Measurements from ENCODE around the gene VSIG8.

The VSIG8 gene

DNA sequence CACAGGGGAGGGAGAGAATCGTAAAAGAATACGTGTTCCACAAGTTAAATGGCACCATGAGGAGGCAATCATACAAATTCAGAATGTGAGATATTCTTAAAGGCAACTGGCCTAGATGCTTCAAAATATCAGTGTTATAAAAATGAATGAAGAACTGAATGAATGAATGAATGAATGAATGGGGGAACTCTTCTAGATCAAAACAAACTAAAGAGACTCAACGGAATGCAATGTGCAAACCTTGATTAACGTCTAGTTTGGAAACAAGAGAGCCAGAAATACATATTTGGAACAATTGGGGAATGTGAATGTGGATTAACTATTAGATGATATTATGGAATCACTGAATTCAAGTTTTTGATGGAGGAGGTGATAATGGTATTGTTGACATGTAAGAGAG, 20.7 kb upstream of the VSIG8 start:
- FAIRE-seq (no peak), DNase-seq (ENCODE audit: low spot score) (no peak)

DNA sequence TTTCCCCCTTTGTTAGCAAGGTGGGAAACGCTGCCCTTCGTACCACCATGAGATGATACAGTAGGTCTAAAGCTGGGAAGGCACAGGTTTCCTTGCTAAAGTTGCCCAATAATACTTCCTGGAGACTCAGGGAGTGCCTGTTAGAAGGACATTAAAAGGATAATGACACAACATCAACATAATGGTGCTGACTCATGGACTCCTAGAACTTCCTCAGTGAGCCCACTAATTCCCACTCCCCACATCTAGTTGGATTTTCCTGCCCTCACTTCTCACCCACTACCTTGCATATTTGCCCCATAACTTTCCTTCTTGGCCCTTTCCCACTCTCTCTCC, 20.0 kb upstream of the VSIG8 start:
- DNase-seq (ENCODE audit: low spot score) (no peak), FAIRE-seq (no peak)

DNA sequence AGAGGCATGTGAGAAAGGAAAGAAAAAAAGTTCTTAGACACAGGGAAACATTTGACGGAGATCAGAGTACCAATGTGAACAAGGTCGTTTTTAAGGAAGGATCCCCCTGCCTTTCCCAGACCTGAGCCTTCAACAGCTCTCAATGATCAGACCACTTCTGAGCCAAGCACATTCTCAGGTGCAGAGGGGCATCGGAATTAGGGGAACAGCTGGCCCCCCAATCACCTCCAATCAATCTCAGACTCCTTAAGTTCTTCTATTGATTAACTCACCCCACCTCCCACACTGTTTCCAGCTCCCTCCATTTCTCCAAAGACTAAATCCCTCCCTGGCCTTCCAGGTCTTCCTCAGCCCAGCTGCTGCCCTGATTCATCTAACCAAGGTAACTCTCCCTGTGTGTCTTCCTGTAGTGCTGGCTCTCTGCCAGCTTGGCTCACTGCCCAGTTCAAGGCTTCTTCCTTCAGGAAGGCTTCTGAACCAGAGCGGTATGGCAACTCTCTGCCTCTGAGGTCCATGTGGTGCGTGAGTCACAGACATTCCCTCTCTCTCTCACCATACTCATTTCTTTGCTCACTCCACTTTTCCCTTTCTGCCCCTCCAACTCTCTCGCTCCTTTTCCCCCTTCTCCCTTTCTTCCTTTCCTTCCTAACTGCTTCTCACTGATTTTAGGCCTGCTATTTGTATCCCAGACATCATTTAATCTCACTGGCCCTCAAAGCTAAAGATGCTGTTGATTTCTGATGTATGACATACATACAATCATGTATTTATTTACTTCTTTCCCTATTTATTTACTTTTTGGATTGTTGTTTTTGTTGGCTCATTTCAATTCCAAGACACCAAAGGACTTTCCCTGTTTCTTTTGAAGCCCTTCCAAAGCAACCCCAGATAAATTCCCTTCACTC, 19.4 kb upstream of the VSIG8 start:
- no peak for FAIRE-seq
- DNase-seq (ENCODE audit: low spot score): peak; percentile 91

- FAIRE-seq (no peak), DNase-seq (ENCODE audit: low spot score) (no peak)
These were observed 18.0 kb upstream of the VSIG8 start for GRCh38 chr1:159880430-159880829.

- DNase-seq (ENCODE audit: low spot score): no peak
These were observed 17.5 kb upstream of the VSIG8 start for GRCh38 chr1:159879977-159880376.

DNA sequence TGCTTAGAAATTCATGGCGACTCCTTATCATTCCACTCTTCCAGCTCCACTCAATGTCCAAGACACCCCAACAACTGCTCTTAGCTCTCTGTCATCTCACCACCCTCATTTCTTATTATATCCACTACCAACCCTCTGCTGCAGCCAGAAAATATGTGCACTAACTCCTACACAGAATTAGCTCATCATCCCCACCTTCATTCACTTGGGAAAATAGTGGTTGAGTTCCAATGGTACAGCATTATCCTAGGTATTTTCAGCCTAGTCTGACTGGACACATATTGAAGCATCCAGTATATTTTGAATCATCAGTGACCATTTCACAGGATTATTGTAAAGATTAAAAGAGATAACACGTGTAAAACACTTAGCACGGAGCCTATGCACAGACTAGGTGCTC, 16.7 kb upstream of the VSIG8 start:
- no peak for DNase-seq (ENCODE audit: low spot score)
- FAIRE-seq: no peak

More at GRCh38 chr1:159879977-159880376, 17.5 kb upstream of the VSIG8 start:
- no peak for FAIRE-seq

DNA sequence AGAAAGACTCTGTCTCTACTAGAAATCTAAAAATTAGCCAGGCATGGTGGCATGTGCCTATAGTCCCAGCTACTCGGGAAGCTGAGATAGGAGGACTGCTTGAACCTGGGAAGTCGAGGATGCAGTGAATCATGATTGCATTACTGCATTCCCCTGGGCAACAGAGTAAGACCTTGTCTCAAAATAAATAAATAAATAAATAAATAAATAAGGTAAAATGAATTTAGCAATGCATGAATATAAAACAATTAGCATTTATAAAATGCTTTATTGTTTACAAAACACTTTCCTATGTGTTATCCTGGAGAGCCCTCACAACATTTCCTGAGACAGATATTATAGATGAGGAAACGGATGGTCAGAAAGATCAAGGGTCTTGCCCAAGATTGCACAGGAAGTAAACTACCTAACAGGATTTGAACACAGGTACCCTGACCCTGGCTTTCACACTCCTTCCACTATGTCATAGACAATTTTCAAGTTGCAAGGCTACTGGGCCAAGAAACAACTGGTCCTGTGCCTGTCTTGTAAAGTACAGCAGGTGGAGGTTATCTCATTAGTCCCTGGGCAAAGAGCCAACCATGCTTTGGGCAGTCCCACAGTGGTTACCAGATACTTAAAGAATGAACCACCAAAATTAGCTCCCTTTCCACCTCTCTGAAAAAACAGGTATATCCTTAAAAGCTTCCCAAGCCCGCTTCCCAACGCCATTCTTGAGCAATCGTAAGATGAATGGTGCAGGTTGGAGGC, 15.4 kb upstream of the VSIG8 start:
- DNase-seq (ENCODE audit: low spot score): no peak
- FAIRE-seq: no peak

- DNase-seq (ENCODE audit: low spot score) (no peak), FAIRE-seq (no peak)
These were observed 11.2 kb upstream of the VSIG8 start for GRCh38 chr1:159873530-159874143.

- FAIRE-seq: no peak
- no peak for DNase-seq (ENCODE audit: low spot score)
These were observed 10.4 kb upstream of the VSIG8 start for GRCh38 chr1:159872891-159873290.

DNA sequence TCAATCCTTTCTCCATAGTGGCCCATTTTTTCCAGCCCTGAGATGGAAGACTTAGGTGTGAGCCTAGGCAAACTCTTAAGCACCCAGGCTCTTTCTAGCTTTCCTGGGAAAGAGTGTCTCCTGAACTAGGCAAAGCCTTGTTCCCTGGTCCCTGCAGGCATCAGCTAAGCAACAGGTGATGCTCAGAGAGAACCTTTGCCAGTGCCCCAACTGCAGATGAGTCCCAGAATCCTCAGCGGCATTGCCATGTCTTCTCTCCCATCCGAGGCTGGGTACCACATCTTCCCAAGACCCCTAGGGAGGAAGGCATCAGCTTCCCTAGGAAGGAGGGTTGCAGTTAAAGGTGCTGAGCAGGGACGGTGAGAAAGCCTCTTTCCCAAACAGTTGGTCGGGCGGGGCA, 8.2 kb upstream of the VSIG8 start:
- FAIRE-seq (no peak), DNase-seq (ENCODE audit: low spot score) (no peak)

- DNase-seq (ENCODE audit: low spot score) (no peak), FAIRE-seq (no peak)
These were observed 7.2 kb upstream of the VSIG8 start for GRCh38 chr1:159869607-159870006.

GRCh38 chr1:159869173-159869572, 6.7 kb upstream of the VSIG8 start:
- FAIRE-seq (peak; percentile 89), DNase-seq (ENCODE audit: low spot score) (peak; percentile 81)

DNA sequence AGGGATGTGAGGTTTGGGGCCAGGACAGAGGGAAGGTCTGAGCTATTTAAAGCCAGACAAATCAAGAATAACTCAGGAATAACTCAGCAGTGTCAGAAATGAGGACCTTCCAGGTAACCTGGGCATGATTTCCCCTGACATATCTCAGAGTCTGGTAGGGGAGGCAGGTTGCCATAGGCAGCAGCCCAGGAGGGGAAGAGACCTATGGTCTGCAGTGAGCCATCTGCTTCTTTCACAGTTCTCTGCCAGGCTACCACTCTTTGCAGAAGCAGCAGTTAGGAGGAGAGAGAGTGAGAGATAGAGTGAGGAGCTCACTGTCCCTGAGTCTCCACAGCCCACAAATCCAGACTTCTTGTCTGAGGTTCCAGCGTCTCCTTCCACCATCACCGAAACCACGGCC, 6.3 kb upstream of the VSIG8 start:
- FAIRE-seq (no peak), DNase-seq (ENCODE audit: low spot score) (no peak)

- FAIRE-seq (no peak), DNase-seq (ENCODE audit: low spot score) (no peak)
These were observed 5.2 kb upstream of the VSIG8 start for GRCh38 chr1:159867664-159868026.

DNA sequence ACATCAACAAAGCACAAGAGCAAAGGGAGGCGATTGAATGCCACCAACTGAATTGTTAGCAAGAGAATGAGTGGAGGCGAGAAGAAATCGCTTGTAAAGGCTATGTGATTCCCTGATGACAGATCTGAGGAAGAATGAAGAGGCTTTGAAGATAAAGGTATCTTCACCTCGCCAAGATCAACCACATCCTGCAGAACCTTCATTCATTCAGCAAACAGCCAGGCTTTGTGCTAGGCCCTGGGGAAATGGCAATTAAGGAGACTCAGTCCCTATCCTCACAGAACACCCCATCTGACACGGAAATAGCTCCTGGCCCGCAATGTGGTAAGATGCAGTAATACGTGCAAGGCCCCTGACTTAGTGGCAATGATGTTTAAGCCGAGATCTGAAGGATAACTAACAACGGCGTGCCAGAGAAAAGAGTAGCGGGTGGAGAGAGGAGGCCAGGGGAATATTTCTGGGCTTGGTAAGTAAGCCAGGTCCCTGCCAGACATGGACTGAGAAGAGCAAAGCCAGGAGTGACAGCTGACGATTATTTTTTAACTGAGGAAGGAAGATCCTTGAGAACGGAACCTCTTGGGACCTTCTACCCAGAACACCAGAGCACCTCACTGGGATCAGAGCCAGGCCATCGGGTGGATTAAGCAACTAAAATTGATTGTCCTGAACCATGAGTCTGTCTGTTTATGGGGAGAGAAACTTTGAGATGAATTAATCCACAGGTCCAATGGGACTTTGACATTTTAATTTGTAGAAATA, 4.6 kb upstream of the VSIG8 start:
- FAIRE-seq: no peak

DNA sequence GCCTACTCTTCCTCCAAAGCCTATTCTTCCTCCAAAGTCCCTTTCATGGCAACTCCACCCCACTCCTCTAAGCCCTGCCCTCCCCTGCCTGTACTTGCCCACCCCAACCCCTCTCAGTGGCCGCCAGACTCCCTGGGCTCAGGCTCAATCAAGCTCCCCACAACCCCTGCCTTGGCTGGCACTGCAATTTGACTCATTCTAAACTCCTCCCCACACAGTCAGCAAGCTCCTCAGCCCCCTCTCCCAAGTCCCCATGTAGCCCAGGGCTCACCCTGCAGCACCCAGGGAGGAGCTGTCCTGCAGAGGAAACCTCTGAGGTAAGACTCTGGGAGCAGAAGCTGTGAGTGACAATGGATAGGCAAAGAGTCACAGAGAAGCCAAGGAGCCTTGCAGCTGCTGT, 3.6 kb upstream of the VSIG8 start:
- DNase-seq (ENCODE audit: low spot score) (no peak), FAIRE-seq (no peak)

More for the DNA sequence above, 4.6 kb upstream of the VSIG8 start:
- DNase-seq (ENCODE audit: low spot score): no peak

DNA sequence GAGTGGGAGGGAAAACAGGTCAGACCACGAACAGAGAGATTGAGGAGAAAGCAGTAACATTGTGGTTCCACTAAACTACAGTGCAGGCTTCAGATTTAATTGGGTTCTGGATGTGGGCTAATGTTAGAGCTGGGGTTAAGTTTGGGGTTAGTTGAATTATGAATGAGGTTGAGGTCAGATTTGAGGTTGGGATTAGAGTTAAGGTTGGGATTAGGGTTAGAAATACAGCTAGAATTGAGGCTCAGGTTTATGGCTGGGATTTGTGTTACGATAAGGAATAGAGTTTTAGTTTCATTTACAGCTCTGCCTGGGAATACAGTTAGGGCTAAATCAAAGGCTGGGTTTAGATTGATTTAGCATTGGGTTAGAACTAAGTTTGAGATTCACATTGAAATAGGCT, 1.8 kb upstream of the VSIG8 start:
- no peak for DNase-seq (ENCODE audit: low spot score)
- FAIRE-seq: no peak

GRCh38 chr1:159862031-159862430, 426 bp downstream of the VSIG8 start:
- no peak for DNase-seq (ENCODE audit: low spot score)
- no peak for FAIRE-seq

DNA sequence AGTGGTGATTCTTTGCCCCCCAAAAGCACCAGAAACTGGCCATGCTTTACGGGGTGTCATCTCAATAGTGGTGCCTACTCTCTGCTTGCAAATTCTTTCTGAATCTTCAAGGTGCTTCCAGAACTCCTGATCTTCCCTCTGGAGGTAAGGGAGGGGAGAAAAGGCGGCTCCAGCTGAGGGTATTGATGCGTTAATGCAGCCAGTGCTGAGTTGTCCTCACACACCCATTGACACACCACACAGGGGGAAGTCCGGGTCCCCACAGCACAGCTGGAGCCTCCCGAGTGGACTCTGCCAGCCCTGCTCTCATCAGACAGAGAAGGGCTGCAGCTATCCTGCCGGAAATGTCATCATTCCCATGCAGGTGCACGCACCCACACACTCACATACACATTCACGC, 1.2 kb downstream of the VSIG8 start:
- no peak for DNase-seq (ENCODE audit: low spot score)

DNA sequence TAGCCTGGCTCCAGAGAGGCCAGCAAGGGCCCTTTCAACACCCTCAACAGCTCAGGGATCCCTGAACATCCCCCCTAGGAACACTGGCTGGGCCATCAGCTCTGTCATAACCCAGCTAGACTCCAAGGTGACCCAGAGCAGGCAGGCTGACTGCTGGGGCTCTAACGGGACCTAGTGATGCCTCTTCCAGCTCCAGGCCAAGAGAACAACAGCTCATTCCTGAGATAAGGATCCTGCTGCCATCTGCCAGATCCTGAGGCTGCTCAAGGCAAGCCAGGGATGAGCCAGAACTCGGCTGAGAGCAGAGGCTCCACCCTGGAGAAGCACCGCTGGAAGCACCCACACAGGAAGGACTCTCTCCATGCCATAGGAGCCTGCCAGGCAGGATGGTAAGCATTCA, 2.0 kb downstream of the VSIG8 start:
- FAIRE-seq (no peak), DNase-seq (ENCODE audit: low spot score) (no peak)

More for the DNA sequence above, 1.2 kb downstream of the VSIG8 start:
- no peak for FAIRE-seq

- DNase-seq (ENCODE audit: low spot score) (no peak), FAIRE-seq (no peak)
These were observed 2.6 kb downstream of the VSIG8 start for GRCh38 chr1:159859767-159860322.
